Subcutaneous abdominal adipose tissue (tissue), 5 donors: ENCODE results near the gene UROS.

Source experiments
- H3K27ac ChIP-seq: one replicate; pipeline ENCODE4 v1.7.0; 2013; ENCODE audit warnings: low read depth, mild to moderate bottlenecking, inconsistent platforms, low read length, moderate library complexity
- H3K27me3 ChIP-seq, 5 donors: one replicate each; pipeline ENCODE4 v1.7.0; 2013; ENCODE audit warnings: low read length in 5 of 5, inconsistent platforms in 1 of 5; ENCODE audit not compliant: control insufficient read depth in 5 of 5, insufficient read depth in 4 of 5
- H3K36me3 ChIP-seq, 5 donors: one replicate each; pipeline ENCODE4 v1.7.0; 2013; ENCODE audit warnings: low read length in 5 of 5; ENCODE audit not compliant: control insufficient read depth in 5 of 5, insufficient read depth in 5 of 5
- H3K4me1 ChIP-seq, 5 donors: one replicate each; pipeline ENCODE4 v1.7.0; 2013; ENCODE audit warnings: low read length in 5 of 5, mild to moderate bottlenecking in 3 of 5, moderate library complexity in 1 of 5; ENCODE audit not compliant: control insufficient read depth in 5 of 5, insufficient read depth in 5 of 5
- H3K4me3 ChIP-seq, 5 donors: one replicate each; pipeline ENCODE4 v1.7.0; 2013; ENCODE audit warnings: low read length in 5 of 5, low read depth in 1 of 5
- H3K9ac ChIP-seq, 5 donors: one replicate each; pipeline ENCODE4 v1.7.0; 2013; ENCODE audit warnings: low read length in 5 of 5, mild to moderate bottlenecking in 4 of 5, moderate library complexity in 3 of 5
- H3K9me3 ChIP-seq, 5 donors: one replicate each; pipeline ENCODE4 v1.7.0; 2013; ENCODE audit warnings: low read length in 5 of 5; ENCODE audit not compliant: control insufficient read depth in 5 of 5
- donor health status: healthy.
- donor health status: healthy.
- donor health status: healthy.
- donor health status: healthy.
- donor health status: healthy.

UROS gene

GRCh38 chr10:125781374-125781773 is 41.7 kb downstream of the UROS start:
- Histone ChIP-seq H3K27me3 (no peaks in the 10 kb centered on the region), H3K4me1 (no peaks in the 10 kb centered on the region), H3K9ac (no peak overlapping the region), H3K9me3 (peaks cover 0 to 3% (median 0%) of the 10 kb centered on the region in 5 donors), H3K36me3 (peaks cover 0 to 3% (median 0%) of the 10 kb centered on the region in 5 donors), H3K4me3 (no peak overlapping the region), H3K27ac (no peak overlapping the region)

- H3K27ac ChIP-seq: no peak overlapping the region
Measured at GRCh38 chr10:125779403-125780327, 43.4 kb downstream of the UROS start.

GRCh38 chr10:125778556-125778955 is 44.5 kb downstream of the UROS start:
- Histone ChIP-seq H3K27me3 (no peaks in the 10 kb centered on the region), H3K4me3 (no peak overlapping the region), H3K9me3 (peaks cover 0 to 3% (median 0%) of the 10 kb centered on the region in 5 donors), H3K36me3 (no peaks in the 10 kb centered on the region), H3K4me1 (no peaks in the 10 kb centered on the region), H3K9ac (no peak overlapping the region), H3K27ac (no peak overlapping the region)

More at GRCh38 chr10:125779403-125780327, 43.4 kb downstream of the UROS start:
- Histone ChIP-seq H3K9me3 (peaks cover 0 to 3% (median 0%) of the 10 kb centered on the region in 5 donors), H3K27me3 (no peaks in the 10 kb centered on the region), H3K4me3 (no peak overlapping the region), H3K4me1 (no peaks in the 10 kb centered on the region), H3K9ac (no peak overlapping the region), H3K36me3 (no peaks in the 10 kb centered on the region)

- H3K4me1 ChIP-seq: no peaks in the 10 kb centered on the region
Measured at GRCh38 chr10:125777806-125778205, 45.3 kb downstream of the UROS start.

GRCh38 chr10:125775491-125776106 is 47.5 kb downstream of the UROS start, which contains the start of gene MMP21:
Gene MMP21 (minus strand): TSS chr10:125775821. CDS start chr10:125775821, 0 bp downstream.
- Histone ChIP-seq H3K9me3 (peaks cover 0 to 3% (median 0%) of the 10 kb centered on the region in 5 donors), H3K4me1 (no peaks in the 10 kb centered on the region), H3K9ac (no peak within 1 kb of the TSS), H3K27ac (no peak within 1 kb of the TSS), H3K36me3 (no peaks in the 10 kb centered on the region), H3K27me3 (no peaks in the 10 kb centered on the region), H3K4me3 (no peak within 1 kb of the TSS)

More at GRCh38 chr10:125777806-125778205, 45.3 kb downstream of the UROS start:
- H3K4me3 ChIP-seq: no peak overlapping the region
- no peaks in the 10 kb centered on the region for H3K27me3 ChIP-seq
- peaks cover 0 to 3% (median 0%) of the 10 kb centered on the region in 5 donors for H3K9me3 ChIP-seq
- H3K36me3 ChIP-seq: no peaks in the 10 kb centered on the region
- H3K27ac ChIP-seq: no peak overlapping the region
- H3K9ac ChIP-seq: no peak overlapping the region

GRCh38 chr10:125774581-125775191 is 48.4 kb downstream of the UROS start:
- no peak overlapping the region for H3K4me3 ChIP-seq
- no peak overlapping the region for H3K9ac ChIP-seq
- no peaks in the 10 kb centered on the region for H3K27me3 ChIP-seq
- H3K9me3 ChIP-seq: no peaks in the 10 kb centered on the region
- H3K27ac ChIP-seq: no peak overlapping the region
- H3K36me3 ChIP-seq: no peaks in the 10 kb centered on the region
- H3K4me1 ChIP-seq: no peaks in the 10 kb centered on the region

- Histone ChIP-seq H3K4me1 (peaks cover 0 to 5% (median 3%) of the 10 kb centered on the region in 5 donors), H3K27ac (no peak overlapping the region), H3K36me3 (peaks cover 0 to 5% (median 0%) of the 10 kb centered on the region in 5 donors), H3K4me3 (peak overlapping the region in 1 of 5 donors; percentile 8), H3K9me3 (no peaks in the 10 kb centered on the region), H3K27me3 (no peaks in the 10 kb centered on the region), H3K9ac (no peak overlapping the region)
Measured at GRCh38 chr10:125773687-125774543, 49.1 kb downstream of the UROS start.

- Histone ChIP-seq H3K36me3 (peaks cover 0 to 5% (median 0%) of the 10 kb centered on the region in 5 donors), H3K27me3 (no peaks in the 10 kb centered on the region), H3K9ac (no peak overlapping the region), H3K4me3 (no peak overlapping the region), H3K4me1 (peaks cover 0 to 14% (median 10%) of the 10 kb centered on the region in 5 donors), H3K27ac (no peak overlapping the region), H3K9me3 (no peaks in the 10 kb centered on the region)
Measured at GRCh38 chr10:125772864-125773180, 50.2 kb downstream of the UROS start.

GRCh38 chr10:125772112-125772863 is 50.8 kb downstream of the UROS start:
- H3K9ac ChIP-seq: no peak overlapping the region
- no peak overlapping the region for H3K4me3 ChIP-seq
- H3K36me3 ChIP-seq: peaks cover 0 to 5% (median 0%) of the 10 kb centered on the region in 5 donors
- H3K4me1 ChIP-seq: peaks cover 0 to 18% (median 13%) of the 10 kb centered on the region in 5 donors
- H3K9me3 ChIP-seq: no peaks in the 10 kb centered on the region
- H3K27me3 ChIP-seq: no peaks in the 10 kb centered on the region
- no peak overlapping the region for H3K27ac ChIP-seq
